ENCODE results near the gene GRPEL1. TPM values are rescaled to one million over a fixed set of nuclear protein-coding genes. Genes with fewer than 3 reads are reported as not detected.
A peak's percentile ranks its signal among the peaks of the same experiment; 100 is the strongest.

Gene GRPEL1
- total and polyA plus RNA-seq, 3 experiments from 2014 or later, result 54.8 to 94.5 (median 94.0) TPM

- Histone ChIP-seq H3K27ac (ENCODE audit: low read depth, low read length) (no peak overlapping the region), H3K9me3 (ENCODE audit: low read length) (no peaks in the 10 kb centered on the region), H3K36me3 (ENCODE audit: insufficient read depth, low read length) (peaks cover 12% of the 10 kb centered on the region), H3K4me1 (ENCODE audit: insufficient read depth, low read length) (no peaks in the 10 kb centered on the region), H3K27me3 (ENCODE audit: insufficient read depth, low read length, poor library complexity, severe bottlenecking) (no peaks in the 10 kb centered on the region), H3K4me3 (ENCODE audit: low read length) (no peak overlapping the region)
- ChIA-PET POLR2A (no interaction called here), CTCF (no interaction called here)
- Mint-ChIP-seq H3K36me3 (peaks cover 4 to 81% (median 10%) of the 10 kb centered on the region in 3 donors), H3K27ac (peak overlapping the region in 1 of 8 donors; percentile 50), H3K4me1 (no peaks in the 10 kb centered on the region), H3K9me3 (no peaks in the 10 kb centered on the region), H3K4me3 (no peak overlapping the region), H3K27me3 (no peaks in the 10 kb centered on the region)
- DNase-seq, result no peak
These were observed 43.5 kb downstream of the GRPEL1 start for GRCh38 chr4:7024336-7024890.

GRCh38 chr4:7023901-7024300, 44.0 kb downstream of the GRPEL1 start:
- Histone ChIP-seq H3K27ac (ENCODE audit: low read depth, low read length) (no peak overlapping the region), H3K36me3 (ENCODE audit: insufficient read depth, low read length) (peaks cover 12% of the 10 kb centered on the region), H3K4me3 (ENCODE audit: low read length) (no peak overlapping the region), H3K4me1 (ENCODE audit: insufficient read depth, low read length) (no peaks in the 10 kb centered on the region), H3K27me3 (ENCODE audit: insufficient read depth, low read length, poor library complexity, severe bottlenecking) (no peaks in the 10 kb centered on the region), H3K9me3 (ENCODE audit: low read length) (no peaks in the 10 kb centered on the region)
- ChIA-PET CTCF (no interaction called here), POLR2A (no interaction called here)
- H3K36me3 Mint-ChIP-seq, result peaks cover 4 to 80% (median 10%) of the 10 kb centered on the region in 3 donors
- no peak for DNase-seq
- H3K4me3 Mint-ChIP-seq, result no peak overlapping the region
- no peaks in the 10 kb centered on the region for H3K9me3 Mint-ChIP-seq
- H3K27me3 Mint-ChIP-seq, result no peaks in the 10 kb centered on the region
- peak overlapping the region in 1 of 8 donors; percentile 15 for H3K27ac Mint-ChIP-seq
- H3K4me1 Mint-ChIP-seq, result no peaks in the 10 kb centered on the region

GRCh38 chr4:7023486-7023885, 44.4 kb downstream of the GRPEL1 start:
- Mint-ChIP-seq H3K36me3 (peaks cover 4 to 79% (median 10%) of the 10 kb centered on the region in 3 donors), H3K27me3 (no peaks in the 10 kb centered on the region), H3K4me1 (no peaks in the 10 kb centered on the region), H3K4me3 (no peak overlapping the region), H3K27ac (peak overlapping the region in 2 of 8 donors; percentile 40 to 41), H3K9me3 (no peaks in the 10 kb centered on the region)
- no peak for DNase-seq
- no peak overlapping the region for H3K27ac ChIP-seq (ENCODE audit: low read depth, low read length)
- ChIA-PET POLR2A (no interaction called here), CTCF (no interaction called here)
- H3K4me3 ChIP-seq (ENCODE audit: low read length), result no peak overlapping the region
- H3K9me3 ChIP-seq (ENCODE audit: low read length), result no peaks in the 10 kb centered on the region
- H3K36me3 ChIP-seq (ENCODE audit: insufficient read depth, low read length), result peaks cover 12% of the 10 kb centered on the region
- no peaks in the 10 kb centered on the region for H3K27me3 ChIP-seq (ENCODE audit: insufficient read depth, low read length, poor library complexity, severe bottlenecking)
- no peaks in the 10 kb centered on the region for H3K4me1 ChIP-seq (ENCODE audit: insufficient read depth, low read length)

- Histone ChIP-seq H3K4me3 (ENCODE audit: low read length) (no peak overlapping the region), H3K9me3 (ENCODE audit: low read length) (no peaks in the 10 kb centered on the region), H3K36me3 (ENCODE audit: insufficient read depth, low read length) (peaks cover 5% of the 10 kb centered on the region), H3K27me3 (ENCODE audit: insufficient read depth, low read length, poor library complexity, severe bottlenecking) (no peaks in the 10 kb centered on the region), H3K27ac (ENCODE audit: low read depth, low read length) (no peak overlapping the region), H3K4me1 (ENCODE audit: insufficient read depth, low read length) (no peaks in the 10 kb centered on the region)
- POLR2A ChIA-PET, result no interaction called here
- H3K4me1 Mint-ChIP-seq, result no peaks in the 10 kb centered on the region
- no peaks in the 10 kb centered on the region for H3K27me3 Mint-ChIP-seq
- no peak for DNase-seq
- peaks cover 4 to 82% (median 5%) of the 10 kb centered on the region in 3 donors for H3K36me3 Mint-ChIP-seq
- peak overlapping the region in 3 of 8 donors; percentile 8 to 79 (median 63) for H3K27ac Mint-ChIP-seq
- H3K9me3 Mint-ChIP-seq, result no peaks in the 10 kb centered on the region
- CTCF ChIA-PET, result no interaction called here
- no peak overlapping the region for H3K4me3 Mint-ChIP-seq
These were observed 45.8 kb downstream of the GRPEL1 start for GRCh38 chr4:7021930-7022664.

- Mint-ChIP-seq H3K27me3 (no peaks in the 10 kb centered on the region), H3K36me3 (peaks cover 4 to 81% (median 4%) of the 10 kb centered on the region in 3 donors), H3K4me1 (no peaks in the 10 kb centered on the region), H3K9me3 (no peaks in the 10 kb centered on the region), H3K27ac (no peak overlapping the region), H3K4me3 (no peak overlapping the region)
- ChIA-PET CTCF (no interaction called here), POLR2A (no interaction called here)
- Histone ChIP-seq H3K36me3 (ENCODE audit: insufficient read depth, low read length) (peaks cover 4% of the 10 kb centered on the region), H3K4me3 (ENCODE audit: low read length) (no peak overlapping the region), H3K9me3 (ENCODE audit: low read length) (no peaks in the 10 kb centered on the region), H3K27me3 (ENCODE audit: insufficient read depth, low read length, poor library complexity, severe bottlenecking) (no peaks in the 10 kb centered on the region), H3K4me1 (ENCODE audit: insufficient read depth, low read length) (no peaks in the 10 kb centered on the region), H3K27ac (ENCODE audit: low read depth, low read length) (no peak overlapping the region)
- DNase-seq, result no peak
These were observed 46.5 kb downstream of the GRPEL1 start for GRCh38 chr4:7021355-7021754.

GRCh38 chr4:7020856-7021255, 47.0 kb downstream of the GRPEL1 start:
- Histone ChIP-seq H3K27ac (ENCODE audit: low read depth, low read length) (no peak overlapping the region), H3K36me3 (ENCODE audit: insufficient read depth, low read length) (peaks cover 4% of the 10 kb centered on the region), H3K4me3 (ENCODE audit: low read length) (no peak overlapping the region), H3K27me3 (ENCODE audit: insufficient read depth, low read length, poor library complexity, severe bottlenecking) (no peaks in the 10 kb centered on the region), H3K9me3 (ENCODE audit: low read length) (no peaks in the 10 kb centered on the region), H3K4me1 (ENCODE audit: insufficient read depth, low read length) (no peaks in the 10 kb centered on the region)
- Mint-ChIP-seq H3K27me3 (no peaks in the 10 kb centered on the region), H3K36me3 (peaks cover 1 to 82% (median 4%) of the 10 kb centered on the region in 3 donors), H3K4me1 (no peaks in the 10 kb centered on the region), H3K27ac (no peak overlapping the region), H3K4me3 (no peak overlapping the region), H3K9me3 (no peaks in the 10 kb centered on the region)
- DNase-seq, result no peak
- ChIA-PET POLR2A (no interaction called here), CTCF (interaction anchor here (1.2 to 1.3 kb wide), 2 partner anchors 46 to 49 kb away, joined by 3 read pairs; no protein-coding TSS in a partner anchor)

GRCh38 chr4:7020290-7020689, 47.6 kb downstream of the GRPEL1 start:
- Histone ChIP-seq H3K27ac (ENCODE audit: low read depth, low read length) (no peak overlapping the region), H3K27me3 (ENCODE audit: insufficient read depth, low read length, poor library complexity, severe bottlenecking) (no peaks in the 10 kb centered on the region), H3K4me3 (ENCODE audit: low read length) (no peak overlapping the region), H3K4me1 (ENCODE audit: insufficient read depth, low read length) (no peaks in the 10 kb centered on the region), H3K36me3 (ENCODE audit: insufficient read depth, low read length) (peaks cover 9% of the 10 kb centered on the region), H3K9me3 (ENCODE audit: low read length) (no peaks in the 10 kb centered on the region)
- Mint-ChIP-seq H3K4me3 (no peak overlapping the region), H3K27ac (peak overlapping the region in 1 of 8 donors; percentile 6), H3K9me3 (no peaks in the 10 kb centered on the region), H3K4me1 (no peaks in the 10 kb centered on the region), H3K27me3 (no peaks in the 10 kb centered on the region), H3K36me3 (peaks cover 2 to 83% (median 4%) of the 10 kb centered on the region in 3 donors)
- DNase-seq, result no peak
- POLR2A ChIA-PET, result no interaction called here
- CTCF ChIA-PET, result interaction anchor here (1.2 to 1.3 kb wide), 2 partner anchors 46 to 50 kb away, joined by 3 read pairs; no protein-coding TSS in a partner anchor

- peaks cover 7 to 83% (median 9%) of the 10 kb centered on the region in 3 donors for H3K36me3 Mint-ChIP-seq
- CTCF ChIA-PET, result no interaction called here
These were observed 48.5 kb downstream of the GRPEL1 start for GRCh38 chr4:7019367-7019766.

More at GRCh38 chr4:7019367-7019766, 48.5 kb downstream of the GRPEL1 start:
- Histone ChIP-seq H3K27ac (ENCODE audit: low read depth, low read length) (no peak overlapping the region), H3K4me1 (ENCODE audit: insufficient read depth, low read length) (no peaks in the 10 kb centered on the region), H3K9me3 (ENCODE audit: low read length) (no peaks in the 10 kb centered on the region), H3K4me3 (ENCODE audit: low read length) (no peak overlapping the region), H3K36me3 (ENCODE audit: insufficient read depth, low read length) (peaks cover 13% of the 10 kb centered on the region), H3K27me3 (ENCODE audit: insufficient read depth, low read length, poor library complexity, severe bottlenecking) (no peaks in the 10 kb centered on the region)
- H3K27ac Mint-ChIP-seq, result peak overlapping the region in 2 of 8 donors; percentile 42 to 70
- POLR2A ChIA-PET, result no interaction called here
- H3K4me3 Mint-ChIP-seq, result no peak overlapping the region
- no peak for DNase-seq
- no peaks in the 10 kb centered on the region for H3K27me3 Mint-ChIP-seq
- no peaks in the 10 kb centered on the region for H3K9me3 Mint-ChIP-seq
- H3K4me1 Mint-ChIP-seq, result peaks cover 0 to 1% (median 0%) of the 10 kb centered on the region in 3 donors
